H9 (cell line): ENCODE data around the gene MXD4. TPM values are rescaled to one million over a fixed set of nuclear protein-coding genes. Genes with fewer than 3 reads are reported as not detected.

ENCODE experiments used
- DNase-seq: peaks from one replicate; pipeline ENCODE4 v3.0.0-alpha.2; 2017
- H2AFZ ChIP-seq: one replicate; pipeline ENCODE4 v1.6.1; 2013; ENCODE audit warnings: mild to moderate bottlenecking, low read length, control low read depth, moderate library complexity
- H2AK5ac ChIP-seq: 2 replicates; pipeline ENCODE4 v1.6.1; 2013; ENCODE audit warnings: low read length, control low read depth, mixed read lengths; ENCODE audit not compliant: insufficient read length
- H2BK120ac ChIP-seq: one replicate; pipeline ENCODE4 v1.6.1; 2013; ENCODE audit warnings: low read depth, mild to moderate bottlenecking, low read length, control low read depth, inconsistent platforms; ENCODE audit not compliant: poor library complexity, severe bottlenecking
- H2BK12ac ChIP-seq: 2 replicates; pipeline ENCODE4 v1.6.1; 2013; ENCODE audit warnings: low read length, control low read depth, mixed read lengths, low read depth; ENCODE audit not compliant: insufficient read length
- H2BK15ac ChIP-seq: 2 replicates; pipeline ENCODE4 v1.6.1; 2013; ENCODE audit warnings: low read depth, low read length, control low read depth
- H2BK20ac ChIP-seq: one replicate; pipeline ENCODE4 v1.6.1; 2013; ENCODE audit warnings: low read depth, mild to moderate bottlenecking, low read length, control low read depth, inconsistent platforms; ENCODE audit not compliant: poor library complexity, severe bottlenecking
- H2BK5ac ChIP-seq: 2 replicates; pipeline ENCODE4 v1.6.1; 2013; ENCODE audit warnings: low read length, control low read depth, mixed read lengths; ENCODE audit not compliant: insufficient read length
- H3K14ac ChIP-seq: 2 replicates; pipeline ENCODE4 v1.6.1; 2013; ENCODE audit warnings: low read length, control low read depth; ENCODE audit not compliant: insufficient read depth
- H3K18ac ChIP-seq: 2 replicates; pipeline ENCODE4 v1.6.1; 2013; ENCODE audit warnings: low read depth, mild to moderate bottlenecking, mixed read lengths, low read length, control low read depth; ENCODE audit not compliant: insufficient read length
- H3K23ac ChIP-seq: 2 replicates; pipeline ENCODE4 v1.6.1; 2013; ENCODE audit warnings: low read length, control low read depth, mixed read lengths, low read depth; ENCODE audit not compliant: insufficient read length
- H3K23me2 ChIP-seq: 2 replicates; pipeline ENCODE4 v1.6.1; 2013; ENCODE audit warnings: low read depth, mild to moderate bottlenecking, mixed read lengths, low read length, control low read depth; ENCODE audit not compliant: insufficient read length, poor library complexity, severe bottlenecking
- H3K27ac ChIP-seq: 2 replicates; pipeline ENCODE4 v1.5.1; 2013; ENCODE audit warnings: low read length, control low read depth, mixed read lengths, low read depth; ENCODE audit not compliant: insufficient read length
- H3K27me3 ChIP-seq: 2 replicates; pipeline ENCODE4 v1.6.1; 2013; ENCODE audit warnings: low read length, control low read depth, inconsistent platforms; ENCODE audit not compliant: insufficient read depth
- H3K4ac ChIP-seq: 2 replicates; pipeline ENCODE4 v1.6.1; 2013; ENCODE audit warnings: low read depth, mild to moderate bottlenecking, control low read depth, inconsistent platforms, low read length, moderate library complexity
- H3K4me1 ChIP-seq: 2 replicates; pipeline ENCODE4 v1.6.1; 2013; ENCODE audit warnings: low read length, control low read depth, inconsistent platforms; ENCODE audit not compliant: insufficient read depth
- H3K4me2 ChIP-seq: 2 replicates; pipeline ENCODE4 v1.6.1; 2013; ENCODE audit warnings: low read length, control low read depth, mixed read lengths; ENCODE audit not compliant: insufficient read length, insufficient read depth
- H3K56ac ChIP-seq: 2 replicates; pipeline ENCODE4 v1.6.1; 2013; ENCODE audit warnings: low read depth, mild to moderate bottlenecking, mixed read lengths, low read length, control low read depth; ENCODE audit not compliant: insufficient read length
- H3K79me1 ChIP-seq: 2 replicates; pipeline ENCODE4 v1.6.1; 2013; ENCODE audit warnings: low read depth, mild to moderate bottlenecking, moderate library complexity, low read length, control low read depth, inconsistent platforms; ENCODE audit not compliant: insufficient read depth, poor library complexity, severe bottlenecking
- H3K79me2 ChIP-seq: 2 replicates; pipeline ENCODE4 v1.6.1; 2013; ENCODE audit warnings: low read length, control low read depth, inconsistent platforms; ENCODE audit not compliant: insufficient read depth
- H3K9ac ChIP-seq: 2 replicates; pipeline ENCODE4 v1.6.1; 2013; ENCODE audit warnings: low read length, control low read depth, mixed read lengths; ENCODE audit not compliant: insufficient read length; ENCODE audit errors: extremely low read depth
- H3K9me3 ChIP-seq: one replicate; pipeline ENCODE4 v1.6.1; 2013; ENCODE audit warnings: low read depth, low read length, inconsistent platforms; ENCODE audit not compliant: control insufficient read depth
- H3T11ph ChIP-seq: one replicate; pipeline ENCODE4 v1.6.1; 2013; ENCODE audit warnings: mild to moderate bottlenecking, low read length, control low read depth, inconsistent platforms
- H4K20me1 ChIP-seq: one replicate; pipeline ENCODE4 v1.6.1; 2013; ENCODE audit not compliant: control insufficient read depth, insufficient read length, insufficient read depth
- H4K5ac ChIP-seq: 2 replicates; pipeline ENCODE4 v1.6.1; 2013; ENCODE audit warnings: low read depth, mild to moderate bottlenecking, mixed read lengths, low read length, control low read depth; ENCODE audit not compliant: insufficient read length
- H4K8ac ChIP-seq: replicated peaks from 2 replicates; pipeline ENCODE4 v1.6.1; 2013; ENCODE audit warnings: low read length, control low read depth, mixed read lengths, low read depth; ENCODE audit not compliant: insufficient read length
- H4K91ac ChIP-seq: 2 replicates; pipeline ENCODE4 v1.6.1; 2013; ENCODE audit warnings: low read depth, mild to moderate bottlenecking, moderate library complexity, mixed read lengths, low read length, control low read depth; ENCODE audit not compliant: insufficient read length
- H3K27ac Mint-ChIP-seq, 3 experiments: 2 replicates in 2 of 3; 3 replicates in 1 of 3; pipeline ENCODE4 v1.8.0; 2020 to 2021; ENCODE audit warnings: mixed read lengths in 3 of 3, mild to moderate bottlenecking in 1 of 3, moderate library complexity in 1 of 3
- H3K27me3 Mint-ChIP-seq: 2 replicates; pipeline ENCODE4 v1.8.0; 2021; ENCODE audit warnings: low read depth, mild to moderate bottlenecking, moderate library complexity, mixed read lengths
- H3K36me3 Mint-ChIP-seq, 3 experiments: 2 replicates in 2 of 3; 3 replicates in 1 of 3; pipeline ENCODE4 v1.8.0; 2020 to 2021; ENCODE audit warnings: low read depth in 3 of 3, mixed read lengths in 3 of 3; ENCODE audit not compliant: insufficient read depth in 1 of 3
- H3K4me1 Mint-ChIP-seq, 2 experiments: 2 replicates each; pipeline ENCODE4 v1.8.0; 2020; ENCODE audit warnings: mixed read lengths in 2 of 2
- H3K4me3 Mint-ChIP-seq, 2 experiments: 2 replicates in 1 of 2; 3 replicates in 1 of 2; pipeline ENCODE4 v1.8.0; 2020 to 2021; ENCODE audit warnings: mild to moderate bottlenecking in 2 of 2, mixed read lengths in 2 of 2, moderate library complexity in 1 of 2
- H3K9me3 Mint-ChIP-seq, 2 experiments: 2 replicates in 1 of 2; 3 replicates in 1 of 2; pipeline ENCODE4 v1.8.0; 2020; ENCODE audit warnings: mild to moderate bottlenecking in 2 of 2, mixed read lengths in 2 of 2, moderate library complexity in 1 of 2
- WGBS: extraction: QIAGEN DNeasy Blood & Tissue Kit; methylation state at CpG from one replicate; pipeline ENCODE4 v1.1.7; 2013; ENCODE audit warnings: missing lambda C conversion rate, low lambda C conversion rate, mixed read lengths; ENCODE audit not compliant: insufficient read length; ENCODE audit errors: extremely low coverage; 5-methylcytosine and 5-hydroxymethylcytosine counted together
- total RNA-seq: library from RNA; stranded (reverse); gene quantifications from 2 replicates; pipeline ENCODE4 v1.2.1, GENCODE V29; 2021
- TF ChIP-seq, protein P1 (sequence below): fragments of 200-600 bp; sonication (generic); conservative IDR thresholded peaks from 3 replicates; pipeline ENCODE4 v1.8.0; 2021; ENCODE audit warnings: antibody characterized with exemption, mild to moderate bottlenecking

The MXD4 gene
- total RNA-seq, 1 experiment from 2014 or later: 24.1 TPM

DNA sequence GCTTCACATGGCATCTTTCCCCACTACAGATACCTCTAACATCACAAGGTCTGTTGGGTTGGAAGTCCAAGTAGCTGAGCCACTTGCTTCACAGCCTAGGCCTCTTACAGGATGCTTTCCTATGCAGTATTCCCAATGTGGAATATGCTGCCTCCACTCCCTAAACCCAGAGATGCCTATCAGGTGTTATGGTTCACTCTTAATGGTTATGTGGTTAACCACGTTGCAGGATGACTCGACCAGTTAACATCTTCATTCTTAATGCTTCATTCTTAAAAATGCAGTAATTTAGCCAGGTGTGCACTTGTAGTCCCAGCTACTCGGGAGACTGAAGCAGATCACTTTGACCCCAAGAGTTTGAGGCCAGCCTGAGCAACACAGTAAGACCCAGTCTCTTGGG lies 44.2 kb downstream of the MXD4 start:
- Histone ChIP-seq H2BK120ac (no peak overlapping the region), H2BK15ac (no peak overlapping the region), H3K23me2 (no peaks in the 10 kb centered on the region), H3K4ac (no peak overlapping the region), H2BK5ac (no peak overlapping the region), H4K5ac (no peak overlapping the region), H2AK5ac (no peak overlapping the region), H4K8ac (no peak overlapping the region), H3K23ac (no peak overlapping the region), H2AFZ (no peak overlapping the region), H4K20me1 (no peaks in the 10 kb centered on the region), H3K79me2 (no peaks in the 10 kb centered on the region), H3K27ac (no peak overlapping the region), H3K79me1 (no peaks in the 10 kb centered on the region), H3K14ac (no peak overlapping the region), H2BK12ac (no peak overlapping the region), H4K91ac (no peak overlapping the region), H3K4me1 (peaks cover 17% of the 10 kb centered on the region), H3K27me3 (no peaks in the 10 kb centered on the region), H3K18ac (no peak overlapping the region), H3K4me2 (no peak overlapping the region), H3K9me3 (no peaks in the 10 kb centered on the region), H3K9ac (no peak overlapping the region), H2BK20ac (no peak overlapping the region), H3K56ac (no peak overlapping the region), H3T11ph (no peak overlapping the region)
- H3K27ac Mint-ChIP-seq: no peak overlapping the region
- H3K27me3 Mint-ChIP-seq: no peaks in the 10 kb centered on the region; the same call in 1 of the 2 replicates
- peaks cover 0 to 1% (median 0%) of the 10 kb centered on the region in 3 experiments; a peak in 1 of 7 replicates for H3K36me3 Mint-ChIP-seq
- TF ChIP-seq, protein P1, sequence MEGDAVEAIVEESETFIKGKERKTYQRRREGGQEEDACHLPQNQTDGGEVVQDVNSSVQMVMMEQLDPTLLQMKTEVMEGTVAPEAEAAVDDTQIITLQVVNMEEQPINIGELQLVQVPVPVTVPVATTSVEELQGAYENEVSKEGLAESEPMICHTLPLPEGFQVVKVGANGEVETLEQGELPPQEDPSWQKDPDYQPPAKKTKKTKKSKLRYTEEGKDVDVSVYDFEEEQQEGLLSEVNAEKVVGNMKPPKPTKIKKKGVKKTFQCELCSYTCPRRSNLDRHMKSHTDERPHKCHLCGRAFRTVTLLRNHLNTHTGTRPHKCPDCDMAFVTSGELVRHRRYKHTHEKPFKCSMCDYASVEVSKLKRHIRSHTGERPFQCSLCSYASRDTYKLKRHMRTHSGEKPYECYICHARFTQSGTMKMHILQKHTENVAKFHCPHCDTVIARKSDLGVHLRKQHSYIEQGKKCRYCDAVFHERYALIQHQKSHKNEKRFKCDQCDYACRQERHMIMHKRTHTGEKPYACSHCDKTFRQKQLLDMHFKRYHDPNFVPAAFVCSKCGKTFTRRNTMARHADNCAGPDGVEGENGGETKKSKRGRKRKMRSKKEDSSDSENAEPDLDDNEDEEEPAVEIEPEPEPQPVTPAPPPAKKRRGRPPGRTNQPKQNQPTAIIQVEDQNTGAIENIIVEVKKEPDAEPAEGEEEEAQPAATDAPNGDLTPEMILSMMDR: no peak
- peaks cover 42 to 45% of the 10 kb centered on the region in 2 experiments for H3K4me1 Mint-ChIP-seq
- WGBS: no CpG with 5 or more reads among the region's 3 CpGs
- H3K4me3 Mint-ChIP-seq: no peak overlapping the region
- no peaks in the 10 kb centered on the region for H3K9me3 Mint-ChIP-seq
- no peak for DNase-seq
